GM21526 (cell line): Measurements from ENCODE around the gene NUP43.
"Not testable (repeated sequence)": the region's sequence is repeated elsewhere in the genome, so short reads cannot be mapped to it uniquely, and the experiment has no call there.

Experiments
- ATAC-seq: cut with Tn5 transposase; IDR thresholded peaks from one replicate; pipeline ENCODE4 v1.9.1; 2021; ENCODE audit warnings: moderate library complexity; ENCODE audit not compliant: unreplicated experiment, low FRiP score

The NUP43 gene

DNA sequence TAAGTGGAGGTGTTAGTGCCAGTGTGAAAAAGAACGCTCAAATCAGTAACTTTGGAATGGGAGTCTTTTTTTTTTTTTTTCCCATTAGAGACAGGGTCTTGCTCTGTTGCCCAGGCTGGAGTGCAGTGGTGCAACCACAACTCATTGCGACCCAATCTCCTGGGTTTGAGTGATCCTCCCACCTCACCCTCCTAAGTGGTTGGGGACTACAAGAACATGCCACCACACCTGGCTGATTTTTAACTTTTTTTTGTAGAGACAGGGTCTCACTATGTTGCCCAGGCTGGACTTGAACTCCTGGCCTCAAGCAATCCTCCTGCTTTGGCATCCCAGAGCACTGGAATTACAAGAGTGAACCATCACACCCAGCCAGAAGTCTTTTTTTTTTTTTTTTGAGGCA is 48.2 kb downstream of the NUP43 start:
- no peak for ATAC-seq

DNA sequence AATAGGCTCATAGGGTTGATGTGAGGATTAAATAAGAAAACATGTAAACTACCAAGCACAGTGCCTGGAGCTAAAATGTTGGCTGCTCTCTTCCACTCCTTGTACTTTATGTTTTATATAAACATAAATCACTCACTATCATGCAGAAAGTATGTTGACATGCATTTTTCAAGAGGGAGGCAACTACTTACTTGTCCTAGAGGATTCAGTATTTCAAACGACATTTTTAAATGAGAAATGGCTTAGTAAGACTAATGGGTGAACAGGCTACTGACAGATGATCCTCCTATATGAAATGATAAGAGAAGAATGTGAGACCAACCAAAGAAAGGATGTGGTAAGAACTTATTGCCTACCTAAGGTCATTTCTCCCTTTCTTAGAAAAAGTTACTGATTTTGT is 49.4 kb downstream of the NUP43 start:
- ATAC-seq = no peak

DNA sequence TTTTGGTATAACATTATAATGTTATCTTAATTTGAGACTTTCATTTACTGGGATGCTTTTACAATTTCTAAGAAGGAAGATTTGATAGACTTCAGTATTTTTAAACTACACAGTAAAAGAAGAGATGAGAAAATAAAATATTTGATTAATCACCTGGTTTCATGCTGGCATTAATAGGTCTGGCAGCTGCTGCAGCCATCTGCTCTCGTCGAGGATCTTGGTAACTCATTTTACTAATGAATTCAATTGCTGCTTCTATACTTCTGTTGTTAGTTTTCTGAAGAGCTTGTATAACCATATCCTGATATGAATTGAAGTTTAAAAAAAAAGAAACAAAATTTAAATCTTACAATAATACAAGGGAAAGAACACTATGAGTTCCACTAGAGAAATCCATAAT is 51.4 kb downstream of the NUP43 start:
- no peak for ATAC-seq

DNA sequence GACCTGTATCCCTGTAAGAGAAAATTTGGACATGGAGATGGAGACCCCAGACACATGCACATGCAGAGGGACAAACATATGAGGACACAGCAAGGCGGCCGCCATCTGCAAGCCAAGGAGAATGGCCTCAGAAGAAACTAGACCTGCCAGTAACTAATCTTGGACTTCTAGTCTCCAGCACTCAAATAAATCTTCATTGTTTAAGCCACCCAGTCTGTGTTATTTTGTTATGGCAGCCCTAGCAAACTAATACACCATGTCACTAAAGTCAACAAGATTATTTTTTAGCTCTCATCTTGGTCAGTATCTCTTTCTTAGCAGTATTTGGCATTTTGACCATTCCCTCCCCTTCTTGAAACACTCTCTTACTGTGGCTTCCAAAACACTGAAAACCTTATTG is 55.1 kb downstream of the NUP43 start:
- no peak for ATAC-seq

DNA sequence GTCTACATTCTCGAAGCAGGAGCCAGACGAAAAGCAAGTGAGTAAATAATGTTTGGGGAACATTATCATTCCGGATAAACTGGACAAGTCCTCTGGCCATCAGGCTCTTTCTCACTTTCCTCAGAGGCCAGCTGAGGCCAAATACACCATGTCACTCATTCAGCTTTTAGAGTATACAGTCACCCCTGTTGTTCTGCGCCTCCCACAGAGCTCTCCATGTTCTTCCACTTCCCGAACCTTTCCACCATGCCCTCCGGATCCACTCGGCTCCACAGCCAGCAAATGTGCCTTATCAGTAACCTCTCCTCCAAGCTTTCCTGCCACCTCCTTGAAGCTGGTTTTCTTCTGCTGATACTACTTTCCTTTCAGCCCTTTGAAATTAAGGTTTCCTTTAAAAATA is 60.1 kb downstream of the NUP43 start:
- ATAC-seq = no peak

DNA sequence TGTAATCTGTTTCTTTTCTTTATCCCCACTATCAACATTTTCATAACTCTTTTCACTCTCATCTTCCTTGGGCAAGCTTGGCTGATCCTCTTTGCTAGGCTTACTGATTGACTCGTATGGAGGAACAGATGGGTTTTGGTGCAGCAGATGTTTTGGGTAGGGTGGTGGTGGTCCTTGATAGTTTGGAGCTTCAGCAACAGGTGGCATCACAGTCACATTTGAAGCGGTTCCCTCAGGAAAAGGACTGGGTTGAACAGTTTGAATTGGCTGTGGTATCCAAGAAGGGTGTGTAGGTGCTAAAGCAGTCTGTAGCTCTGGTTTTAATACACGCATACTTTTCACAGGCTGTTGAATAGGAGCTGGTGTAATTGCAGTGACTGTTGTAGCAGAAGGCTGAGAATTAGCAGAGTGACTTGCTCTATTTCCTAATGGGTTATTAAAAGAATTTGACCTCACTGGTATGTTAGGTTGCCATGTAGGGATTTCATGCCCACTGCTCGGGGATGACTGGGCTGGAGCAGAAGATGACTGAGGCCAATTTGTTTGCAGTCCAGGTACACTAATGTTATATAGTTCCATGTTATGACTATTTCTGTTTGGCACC is 63.0 kb downstream of the NUP43 start:
- ATAC-seq = no peak

DNA sequence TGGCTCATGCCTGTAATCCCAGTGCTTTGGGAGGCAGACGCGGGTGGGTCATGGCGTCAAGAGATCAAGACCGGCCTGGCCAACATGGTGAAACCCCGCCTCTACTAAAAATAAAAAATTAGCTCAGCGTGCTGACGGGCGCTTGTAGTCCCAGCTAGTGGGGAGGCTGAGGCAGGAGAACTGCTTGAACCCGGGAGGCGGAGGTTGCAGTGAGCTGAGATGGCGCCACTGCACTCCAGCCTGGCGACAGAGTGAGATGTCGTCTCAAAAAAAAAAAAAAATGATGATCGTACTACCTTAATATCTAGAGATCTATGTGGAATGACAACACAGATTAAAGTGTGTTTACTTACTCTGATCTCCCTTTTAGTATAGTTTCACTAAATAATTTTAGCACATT is 64.5 kb downstream of the NUP43 start:
- ATAC-seq = not testable (repeated sequence)

DNA sequence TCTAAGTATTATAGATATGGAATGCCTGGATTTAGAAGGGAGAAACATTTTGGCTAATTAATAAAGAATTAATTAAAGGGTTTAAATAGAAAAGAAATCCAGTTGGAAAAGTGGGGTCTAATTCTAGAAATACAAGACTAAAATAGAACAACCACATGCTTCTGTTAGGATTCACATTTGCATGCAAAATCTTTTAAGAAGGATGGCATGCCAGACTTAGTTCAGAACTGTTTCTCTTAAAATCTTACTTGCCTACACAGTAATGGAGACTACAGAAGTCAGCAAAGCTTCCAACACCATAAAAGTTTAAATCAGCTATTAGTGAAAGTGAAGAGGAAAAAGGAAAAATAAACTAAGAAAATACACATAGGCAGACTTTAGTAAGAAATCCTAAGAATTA is 65.1 kb downstream of the NUP43 start:
- ATAC-seq = no peak

DNA sequence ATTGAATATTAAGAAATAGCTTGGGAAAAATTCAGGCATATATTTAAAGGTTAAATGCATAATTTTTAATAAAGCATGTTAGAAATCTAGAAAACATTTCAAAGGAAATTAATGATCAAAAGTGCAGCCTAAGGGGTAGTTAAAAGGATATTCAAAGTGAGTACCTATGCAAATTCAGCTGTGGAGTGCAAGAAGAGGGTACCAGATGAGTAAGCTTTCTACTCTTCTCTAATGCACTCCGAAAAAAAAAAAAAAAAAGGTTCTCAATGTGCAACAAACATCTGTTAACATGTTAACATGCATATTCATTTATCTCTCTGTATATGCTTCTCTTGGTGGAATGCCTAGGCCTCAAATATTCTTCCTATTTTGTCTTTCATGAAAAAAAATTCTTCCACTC is 65.8 kb downstream of the NUP43 start:
- ATAC-seq = no peak
